ENCODE measurements around the gene TMEM181. TPM values are rescaled to one million over a fixed set of nuclear protein-coding genes. Genes with fewer than 3 reads are reported as not detected.

The TMEM181 gene
- polyA plus RNA-seq, 4 donors = 14.9 to 41.1 (median 19.1) TPM

DNA sequence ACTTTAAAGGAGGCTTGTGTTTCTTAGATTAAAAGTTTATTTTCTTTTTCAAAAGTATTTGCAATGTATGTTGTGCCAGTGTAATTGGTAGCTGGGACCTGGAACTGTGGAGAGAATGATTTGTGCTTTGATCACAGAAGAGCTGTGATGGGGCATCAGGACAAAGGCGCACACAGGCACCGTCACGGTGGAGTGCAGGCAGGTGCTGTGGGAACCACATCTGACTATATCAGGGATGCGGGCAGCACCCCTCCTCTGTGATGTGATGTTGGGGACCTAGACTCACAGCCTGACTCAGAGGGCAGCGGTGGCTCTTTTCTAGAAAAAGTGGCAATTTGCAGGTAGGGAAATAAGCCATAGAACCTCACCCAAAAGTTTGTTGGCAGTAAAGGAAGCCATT, 124.4 kb downstream of the TMEM181 start:
- Histone ChIP-seq H3K36me3 (ENCODE audit: control insufficient read depth in 3 of 3, insufficient read depth in 2 of 3, low read depth in 1 of 3, low read length in 3 of 3) (no peaks in the 10 kb centered on the region), H3K4me1 (ENCODE audit: control insufficient read depth in 3 of 3, insufficient read depth in 2 of 3, low read depth in 1 of 3, low read length in 2 of 3) (peaks cover 0 to 3% (median 2%) of the 10 kb centered on the region in 3 donors), H3K27me3 (ENCODE audit: control insufficient read depth in 3 of 3, insufficient read depth in 3 of 3, low read length in 3 of 3) (no peaks in the 10 kb centered on the region), H3K4me3 (ENCODE audit: low read depth in 1 of 3, low read length in 3 of 3) (no peak overlapping the region), H3K27ac (ENCODE audit: low read depth in 1 of 3, low read length in 2 of 3) (no peak overlapping the region), H3K9me3 (ENCODE audit: control insufficient read depth in 2 of 2, insufficient read depth in 1 of 2, low read depth in 1 of 2, low read length in 1 of 2) (peaks cover 0 to 8% of the 10 kb centered on the region in 2 donors)
- WGBS, 3 donors = 87 to 93% (median 87%) methylated on average over 5 of the region's 5 CpGs
- FAIRE-seq = no peak
- DNase-seq = no peak

DNA sequence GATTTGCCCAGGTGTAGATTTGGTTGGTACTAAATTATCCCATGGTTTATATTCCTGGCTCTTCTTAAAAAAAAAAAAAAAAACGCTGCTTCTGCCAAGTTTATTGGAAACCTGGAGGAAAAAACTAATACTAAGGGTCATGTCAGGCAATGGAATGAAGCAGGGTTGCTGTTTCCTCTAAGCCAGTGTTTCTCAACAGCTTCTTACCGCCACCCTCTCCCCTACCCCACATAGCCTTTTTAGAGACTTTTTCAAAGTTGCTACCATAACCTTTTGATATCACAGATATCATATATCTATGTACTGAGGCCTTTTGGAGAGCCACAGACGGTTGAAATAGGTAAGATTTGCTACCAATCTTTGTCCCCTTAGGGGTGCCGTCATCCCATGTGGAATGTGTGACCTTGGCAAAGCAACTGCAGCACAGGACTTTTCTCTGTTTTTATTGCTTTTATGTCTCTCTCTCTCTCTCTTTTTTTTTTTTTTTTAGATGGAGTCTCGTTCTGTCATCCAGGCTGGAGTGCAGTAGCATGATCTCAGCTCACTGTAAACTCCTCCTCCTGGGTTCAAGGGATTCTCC, 124.9 kb downstream of the TMEM181 start:
- WGBS, 3 donors = 22 to 53% (median 33%) methylated on average over 5 of the region's 5 CpGs
- H3K4me3 ChIP-seq (ENCODE audit: low read depth in 1 of 3, low read length in 3 of 3) = no peak overlapping the region
- no peak for FAIRE-seq
- H3K9me3 ChIP-seq (ENCODE audit: control insufficient read depth in 2 of 2, insufficient read depth in 1 of 2, low read depth in 1 of 2, low read length in 1 of 2) = peaks cover 0 to 8% of the 10 kb centered on the region in 2 donors
- H3K36me3 ChIP-seq (ENCODE audit: control insufficient read depth in 3 of 3, insufficient read depth in 2 of 3, low read depth in 1 of 3, low read length in 3 of 3) = no peaks in the 10 kb centered on the region
- H3K27ac ChIP-seq (ENCODE audit: low read depth in 1 of 3, low read length in 2 of 3) = no peak overlapping the region
- H3K27me3 ChIP-seq (ENCODE audit: control insufficient read depth in 3 of 3, insufficient read depth in 3 of 3, low read length in 3 of 3) = no peaks in the 10 kb centered on the region
- peak in 1 of 2 donors; percentile 58 for DNase-seq
- H3K4me1 ChIP-seq (ENCODE audit: control insufficient read depth in 3 of 3, insufficient read depth in 2 of 3, low read depth in 1 of 3, low read length in 2 of 3) = peaks cover 0 to 3% (median 2%) of the 10 kb centered on the region in 3 donors

Other genes with a start within 250 kb of the TMEM181 start
- gene TULP4, start 247.6 kb upstream of the TMEM181 start, polyA plus RNA-seq = 10 to 100 TPM in 2 of 4 donors, 1 to 10 TPM in 2; 7.2 to 30.7 (median 10.7) TPM
- 100 to 1,000 TPM; 114 to 451 (median 307) TPM for gene DYNLT1, start 84.7 kb downstream of the TMEM181 start, polyA plus RNA-seq
- 1 to 10 TPM; 2.9 to 5.7 (median 4.4) TPM for gene SYTL3, start 90.0 kb downstream of the TMEM181 start, polyA plus RNA-seq